Bladder microvascular endothelial cell (primary cell): ENCODE data around the gene HOXD13. TPM values are rescaled to one million over a fixed set of nuclear protein-coding genes. Genes with fewer than 3 reads are reported as not detected.

Experiments
- total RNA-seq: library from RNA; depleted of rRNA; stranded (reverse); fragments of >200 nt; gene quantifications from 2 replicates; pipeline ENCODE4 v1.2.3, GENCODE V29; 2014

HOXD13 gene
- not detected in 2 replicates for total RNA-seq

DNA sequence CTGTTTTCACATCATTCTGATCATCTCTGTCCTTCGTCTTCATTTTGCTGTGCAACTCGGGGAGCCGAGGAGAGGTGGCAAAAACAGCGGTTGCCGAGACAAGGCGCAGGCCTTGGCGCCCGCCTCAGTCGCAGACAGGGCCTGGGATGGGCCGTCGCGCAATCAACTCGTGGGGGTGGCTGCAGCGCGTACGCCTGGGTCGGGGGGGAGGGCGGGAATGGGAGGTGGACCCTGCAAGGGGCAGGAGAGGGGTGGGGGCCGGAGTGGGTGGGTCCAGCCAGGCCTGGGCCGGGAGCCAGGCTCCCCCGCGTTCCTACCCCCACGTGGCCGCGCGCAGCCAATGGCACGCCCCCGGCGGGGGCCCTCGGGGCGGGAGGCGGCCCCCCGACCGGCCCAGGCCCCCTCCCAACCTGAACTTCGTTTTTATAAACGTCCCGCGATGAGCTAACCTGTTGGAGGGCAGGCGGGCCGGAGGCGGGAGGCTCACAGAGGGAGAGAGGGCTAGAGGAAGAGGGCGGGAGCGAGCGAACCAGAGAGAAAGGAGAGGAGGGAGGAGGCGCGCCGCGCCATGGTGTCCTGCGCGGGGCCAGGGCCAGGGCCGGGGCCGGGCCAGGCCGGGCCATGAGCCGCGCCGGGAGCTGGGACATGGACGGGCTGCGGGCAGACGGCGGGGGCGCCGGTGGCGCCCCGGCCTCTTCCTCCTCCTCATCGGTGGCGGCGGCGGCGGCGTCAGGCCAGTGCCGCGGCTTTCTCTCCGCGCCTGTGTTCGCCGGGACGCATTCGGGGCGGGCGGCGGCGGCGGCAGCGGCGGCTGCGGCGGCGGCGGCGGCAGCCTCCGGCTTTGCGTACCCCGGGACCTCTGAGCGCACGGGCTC lies at the start of gene HOXD13:
TSS of gene HOXD13 (plus strand) at position 452 of the 875 bp plus-strand sequence. CDS start at position 622, 170 bp downstream.

DNA sequence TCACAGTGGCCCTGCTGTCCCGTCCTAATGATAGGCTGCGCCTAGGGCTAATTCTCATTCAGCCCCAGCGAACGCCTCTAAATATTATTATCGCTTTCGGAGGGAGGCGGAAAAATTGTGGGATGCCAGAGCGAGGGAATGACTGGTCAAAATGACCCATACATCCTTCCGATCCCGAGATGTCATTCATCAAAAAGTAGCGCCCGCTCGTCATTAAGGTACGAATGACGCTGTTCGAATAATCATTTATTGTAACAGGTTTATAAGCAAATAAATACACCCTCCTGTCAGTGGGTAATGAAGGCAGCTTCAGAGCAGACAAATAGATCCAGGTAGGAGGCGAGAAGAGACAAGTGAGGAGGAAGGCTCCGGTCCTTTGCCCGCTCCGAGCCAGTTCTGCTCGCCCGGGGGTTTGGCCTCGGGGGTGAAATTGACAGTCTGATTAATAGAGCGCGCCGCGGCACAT lies 8.7 kb upstream of the HOXD13 start, which contains the start of gene EVX2:
TSS of gene EVX2 (minus strand) at position 167 of the 466 bp plus-strand sequence. CDS start 186 bp downstream, outside the sequence.

DNA sequence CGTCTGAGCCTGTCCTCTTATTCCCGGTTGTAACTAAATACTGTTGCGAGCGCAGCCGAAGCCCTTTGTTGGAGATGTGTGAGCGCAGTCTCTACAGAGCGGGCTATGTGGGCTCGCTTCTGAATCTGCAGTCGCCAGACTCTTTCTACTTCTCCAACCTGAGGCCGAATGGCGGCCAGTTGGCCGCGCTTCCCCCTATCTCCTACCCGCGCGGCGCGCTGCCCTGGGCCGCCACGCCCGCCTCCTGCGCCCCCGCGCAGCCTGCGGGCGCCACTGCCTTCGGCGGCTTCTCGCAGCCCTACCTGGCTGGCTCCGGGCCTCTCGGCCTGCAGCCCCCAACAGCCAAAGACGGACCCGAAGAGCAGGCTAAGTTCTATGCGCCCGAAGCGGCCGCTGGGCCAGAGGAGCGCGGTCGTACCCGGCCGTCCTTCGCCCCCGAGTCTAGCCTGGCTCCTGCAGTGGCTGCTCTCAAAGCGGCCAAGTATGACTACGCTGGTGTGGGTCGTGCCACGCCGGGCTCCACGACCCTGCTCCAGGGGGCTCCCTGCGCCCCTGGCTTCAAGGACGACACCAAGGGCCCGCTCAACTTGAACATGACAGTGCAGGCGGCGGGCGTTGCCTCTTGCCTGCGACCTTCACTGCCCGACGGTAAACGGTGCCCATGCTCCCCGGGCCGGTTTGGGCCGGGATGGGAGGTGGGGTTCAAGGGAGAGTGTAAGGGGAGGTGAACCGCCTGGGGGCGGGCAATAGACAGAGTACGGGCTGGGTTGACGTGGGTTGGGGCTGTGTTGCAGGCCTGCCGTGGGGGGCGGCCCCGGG lies 7.4 kb downstream of the HOXD13 start, which contains the start of gene HOXD12:
TSS of gene HOXD12 (plus strand) at position 68 of the 819 bp plus-strand sequence. CDS start at position 75, 7 bp downstream.

DNA sequence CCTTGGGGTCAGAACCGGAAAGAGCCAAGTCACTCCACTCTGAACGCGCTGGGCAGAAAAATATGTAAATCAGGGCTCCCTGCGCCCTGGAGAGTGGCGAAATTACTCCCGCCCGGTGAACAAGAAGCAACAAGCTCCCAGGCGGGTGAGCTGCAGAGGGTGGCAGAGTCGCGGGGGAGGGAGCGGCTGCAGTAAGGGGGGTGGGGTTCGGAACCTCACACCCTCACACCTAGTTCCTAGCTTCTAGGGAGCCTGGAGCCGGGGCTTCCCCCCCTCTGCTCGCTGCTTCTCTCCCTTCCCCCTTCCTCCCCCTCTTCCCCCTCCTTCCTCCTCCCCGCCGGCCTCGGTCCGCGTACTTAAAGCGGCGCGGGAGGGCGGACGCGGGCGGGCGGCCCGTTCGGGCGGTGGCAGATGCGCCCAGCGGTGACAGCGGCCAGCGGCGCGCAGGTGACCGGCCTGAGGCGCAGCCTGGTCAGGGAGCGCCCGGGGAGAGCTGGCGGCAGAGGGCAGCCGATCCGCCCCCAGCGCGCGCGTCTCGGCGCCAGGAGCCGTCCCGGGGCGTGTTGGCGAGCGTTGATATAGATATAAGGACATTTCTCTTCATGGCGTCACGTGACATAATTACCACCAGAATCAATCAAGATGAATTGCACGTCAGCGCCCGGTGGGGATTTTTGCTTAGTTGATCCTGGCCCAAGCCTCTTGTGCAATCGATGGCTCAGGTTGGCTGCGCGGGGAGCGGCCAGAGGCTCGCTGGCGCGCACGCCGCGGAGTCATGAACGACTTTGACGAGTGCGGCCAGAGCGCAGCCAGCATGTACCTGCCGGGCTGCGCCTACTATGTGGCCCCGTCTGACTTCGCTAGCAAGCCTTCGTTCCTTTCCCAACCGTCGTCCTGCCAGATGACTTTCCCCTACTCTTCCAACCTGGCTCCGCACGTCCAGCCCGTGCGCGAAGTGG lies 14.3 kb downstream of the HOXD13 start, which contains the start of gene HOXD11:
TSS of gene HOXD11 (plus strand) at position 700 of the 959 bp plus-strand sequence. CDS start at position 776, 76 bp downstream.

DNA sequence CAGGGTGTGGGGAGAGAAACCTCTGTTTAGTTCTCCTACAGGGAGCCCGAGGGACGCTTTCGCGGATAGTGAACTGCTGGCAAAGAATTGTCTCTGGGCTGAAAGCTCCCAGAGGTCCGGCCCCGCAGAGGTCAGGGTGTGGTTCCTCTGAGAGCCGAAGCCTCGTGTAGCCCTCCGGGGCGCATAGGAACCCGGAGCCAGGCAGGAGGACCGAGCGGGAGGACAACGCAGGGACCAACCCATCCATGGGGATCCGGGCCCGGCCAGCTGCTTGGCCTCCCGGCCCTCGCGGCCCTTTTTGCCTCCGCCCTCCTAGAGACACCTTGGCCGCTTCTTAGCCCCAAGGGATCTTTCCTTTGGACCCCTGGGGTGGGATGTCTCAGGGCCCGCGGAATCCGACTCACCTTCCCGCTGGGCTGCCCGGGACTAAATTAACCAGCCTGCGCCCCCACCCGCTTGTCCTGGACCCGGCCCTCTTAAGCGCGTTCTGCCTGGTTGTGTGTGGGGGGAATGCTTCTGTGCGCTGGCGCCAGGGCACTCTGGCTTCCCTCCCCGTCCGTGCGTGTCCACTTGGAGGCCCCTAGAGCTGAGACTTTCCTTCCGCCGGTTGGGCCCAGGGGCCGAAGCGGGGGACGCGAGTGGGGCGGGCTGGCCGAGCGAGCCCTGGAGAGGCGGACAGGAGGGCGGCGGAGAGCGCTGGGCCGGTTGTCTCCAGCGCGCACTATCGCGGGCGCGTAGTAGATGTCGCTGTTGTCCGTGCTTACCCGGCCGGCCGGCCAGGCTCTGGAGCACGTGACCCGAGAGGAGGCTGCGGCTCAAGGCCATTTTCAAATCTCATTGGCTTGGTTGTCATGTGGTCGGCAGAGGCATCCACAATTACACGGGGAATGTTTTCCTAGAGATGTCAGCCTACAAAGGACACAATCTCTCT lies 23.6 kb downstream of the HOXD13 start, which contains the start of gene HOXD10:
TSS of gene HOXD10 (plus strand) at position 896 of the 931 bp plus-strand sequence. CDS start 56 bp downstream, outside the sequence.

DNA sequence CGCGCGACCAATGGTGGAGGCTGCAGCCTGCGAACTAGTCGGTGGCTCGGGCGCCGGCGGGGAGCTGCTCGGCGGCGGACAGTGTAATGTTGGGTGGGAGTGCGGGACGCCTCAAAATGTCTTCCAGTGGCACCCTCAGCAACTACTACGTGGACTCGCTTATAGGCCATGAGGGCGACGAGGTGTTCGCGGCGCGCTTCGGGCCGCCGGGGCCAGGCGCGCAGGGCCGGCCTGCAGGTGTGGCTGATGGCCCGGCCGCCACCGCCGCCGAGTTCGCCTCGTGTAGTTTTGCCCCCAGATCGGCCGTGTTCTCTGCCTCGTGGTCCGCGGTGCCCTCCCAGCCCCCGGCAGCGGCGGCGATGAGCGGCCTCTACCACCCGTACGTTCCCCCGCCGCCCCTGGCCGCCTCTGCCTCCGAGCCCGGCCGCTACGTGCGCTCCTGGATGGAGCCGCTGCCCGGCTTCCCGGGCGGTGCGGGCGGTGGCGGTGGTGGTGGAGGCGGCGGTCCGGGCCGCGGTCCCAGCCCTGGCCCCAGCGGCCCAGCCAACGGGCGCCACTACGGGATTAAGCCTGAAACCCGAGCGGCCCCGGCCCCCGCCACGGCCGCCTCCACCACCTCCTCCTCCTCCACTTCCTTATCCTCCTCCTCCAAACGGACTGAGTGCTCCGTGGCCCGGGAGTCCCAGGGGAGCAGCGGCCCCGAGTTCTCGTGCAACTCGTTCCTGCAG lies 30.3 kb downstream of the HOXD13 start, which contains the start of gene HOXD9:
TSS of gene HOXD9 (plus strand) at position 37 of the 728 bp plus-strand sequence. CDS start at position 87, 50 bp downstream.

DNA sequence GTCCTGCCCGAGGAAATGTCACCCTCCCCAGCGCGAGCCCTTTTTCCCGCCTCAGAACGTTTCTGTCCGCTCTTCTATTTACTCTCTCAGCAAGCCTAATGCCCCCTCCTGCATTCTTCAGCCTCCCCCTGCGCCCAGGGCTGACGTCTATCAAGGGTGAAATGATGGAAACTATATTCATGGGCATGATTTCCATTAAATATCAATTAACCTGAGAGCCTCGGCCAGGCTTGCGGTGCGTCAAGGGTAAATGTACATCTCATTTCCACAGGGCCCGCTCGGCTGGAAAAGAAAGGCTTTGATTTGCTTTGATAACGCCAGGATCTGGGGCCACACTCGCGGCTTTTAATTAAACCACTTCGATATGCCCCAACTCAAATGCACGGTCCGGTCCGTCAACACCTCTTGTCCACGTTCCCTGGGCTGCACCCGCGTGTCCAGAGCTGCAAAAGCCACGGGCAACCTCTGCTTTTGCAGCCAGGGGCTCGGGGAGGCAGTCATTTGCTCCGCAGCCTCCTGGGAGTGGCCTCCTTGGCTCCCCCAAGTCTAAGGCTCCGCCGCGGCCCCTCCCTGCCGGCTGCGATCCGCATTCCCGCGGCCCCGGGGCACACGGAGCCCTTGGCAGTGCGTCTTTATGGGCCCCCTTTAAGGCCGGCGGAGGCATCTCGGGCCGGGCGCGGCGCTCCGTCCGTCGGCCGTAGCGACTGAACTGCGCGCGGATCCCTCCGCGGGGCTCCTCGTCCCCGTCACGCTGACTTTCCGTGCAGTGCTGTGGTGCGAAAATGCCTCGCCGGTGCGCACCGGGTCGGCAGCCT lies 36.7 kb downstream of the HOXD13 start, which contains the start of gene HOXD8:
TSS of gene HOXD8 (plus strand) at position 724 of the 815 bp plus-strand sequence. CDS start 662 bp downstream, outside the sequence.

Other genes starting within 250 kb of the HOXD13 start
- 3.9 and 10.6 TPM in 2 replicates for gene LNPK, start 90.5 kb upstream of the HOXD13 start, total RNA-seq
- gene EVX2, start 8.8 kb upstream of the HOXD13 start, total RNA-seq = not detected in 2 replicates
- not detected in 2 replicates for gene HOXD12, start 7.1 kb downstream of the HOXD13 start, total RNA-seq
- not detected in 2 replicates for gene HOXD11, start 14.6 kb downstream of the HOXD13 start, total RNA-seq
- 0.49 and 3.3 TPM in 2 replicates for gene HOXD10, start 24.1 kb downstream of the HOXD13 start, total RNA-seq
- gene HOXD9, start 30.0 kb downstream of the HOXD13 start, total RNA-seq = 6.8 and 10.7 TPM in 2 replicates
- 12.6 and 13.1 TPM in 2 replicates for gene HOXD8, start 37.0 kb downstream of the HOXD13 start, total RNA-seq
- 2.1 and 8.0 TPM in 2 replicates for gene HOXD4, start 58.8 kb downstream of the HOXD13 start, total RNA-seq
- gene HOXD3, start 64.6 kb downstream of the HOXD13 start, total RNA-seq = 7.6 and 16.0 TPM in 2 replicates
- gene HOXD1, start 95.9 kb downstream of the HOXD13 start, total RNA-seq = 8.1 and 8.9 TPM in 2 replicates
- 14.6 and 25.1 TPM in 2 replicates for gene MTX2, start 176.7 kb downstream of the HOXD13 start, total RNA-seq